ENCODE results near the gene C4BPA. TPM values are rescaled to one million over a fixed set of nuclear protein-coding genes. Genes with fewer than 3 reads are reported as not detected.

C4BPA gene
- total RNA-seq, 1 donor from 2014 or later: not detected

- FAIRE-seq (no peak), DNase-seq (ENCODE audit: low spot score in 2 of 2) (no peak)
Observed at GRCh38 chr1:207173396-207173795, 69.4 kb downstream of the C4BPA start.

GRCh38 chr1:207174913-207175312, 70.9 kb downstream of the C4BPA start:
- FAIRE-seq (no peak), DNase-seq (ENCODE audit: low spot score in 2 of 2) (no peak)

GRCh38 chr1:207179036-207179435, 75.0 kb downstream of the C4BPA start:
- DNase-seq (ENCODE audit: low spot score in 2 of 2): no peak
- no peak for FAIRE-seq

- FAIRE-seq (no peak), DNase-seq (ENCODE audit: low spot score in 2 of 2) (no peak)
Observed at GRCh38 chr1:207181847-207182246, 77.8 kb downstream of the C4BPA start.

GRCh38 chr1:207186503-207186902, 82.5 kb downstream of the C4BPA start:
- DNase-seq (ENCODE audit: low spot score in 2 of 2) (no peak), FAIRE-seq (no peak)

- no peak for DNase-seq (ENCODE audit: low spot score in 2 of 2)
- FAIRE-seq: no peak
Observed at GRCh38 chr1:207188901-207189300, 84.9 kb downstream of the C4BPA start.

- DNase-seq (ENCODE audit: low spot score in 2 of 2) (no peak), FAIRE-seq (no peak)
Observed at GRCh38 chr1:207191061-207191460, 87.0 kb downstream of the C4BPA start.

- no peak for DNase-seq (ENCODE audit: low spot score in 2 of 2)
Observed at GRCh38 chr1:207191776-207192175, 87.7 kb downstream of the C4BPA start.

GRCh38 chr1:207194197-207194596, 90.2 kb downstream of the C4BPA start:
- FAIRE-seq (no peak), DNase-seq (ENCODE audit: low spot score in 2 of 2) (no peak)

More at GRCh38 chr1:207191776-207192175, 87.7 kb downstream of the C4BPA start:
- no peak for FAIRE-seq

Small RNAs within 50 kb of the gene (small RNA-seq; reads per million reads assigned to genes)
- not detected for gene AL445493.1

Other genes with a start within 250 kb of the C4BPA start
- not detected for gene IL20, start 238.6 kb upstream of the C4BPA start, total RNA-seq
- under 0.01 TPM for gene IL24, start 206.8 kb upstream of the C4BPA start, total RNA-seq
- gene FCMR, start 182.3 kb upstream of the C4BPA start, total RNA-seq: under 0.01 TPM
- gene PIGR, start 157.8 kb upstream of the C4BPA start, total RNA-seq: not detected
- not detected for gene FCAMR, start 133.8 kb upstream of the C4BPA start, total RNA-seq
- gene C1orf116, start 71.5 kb upstream of the C4BPA start, total RNA-seq: not detected
- gene YOD1, start 53.0 kb upstream of the C4BPA start, total RNA-seq: 20.8 TPM
- 9.4 TPM for gene PFKFB2, start 51.0 kb upstream of the C4BPA start, total RNA-seq
- not detected for gene C4BPB, start 15.4 kb upstream of the C4BPA start, total RNA-seq
- gene CD55, start 217.4 kb downstream of the C4BPA start, total RNA-seq: 2.9 TPM

Data from frontal cortex (tissue), 4 donors.